ENCODE data around the gene TMEM94.
"Not testable (repeated sequence)": the region's sequence is repeated elsewhere in the genome, so short reads cannot be mapped to it uniquely, and the experiment has no call there.

The TMEM94 gene

DNA sequence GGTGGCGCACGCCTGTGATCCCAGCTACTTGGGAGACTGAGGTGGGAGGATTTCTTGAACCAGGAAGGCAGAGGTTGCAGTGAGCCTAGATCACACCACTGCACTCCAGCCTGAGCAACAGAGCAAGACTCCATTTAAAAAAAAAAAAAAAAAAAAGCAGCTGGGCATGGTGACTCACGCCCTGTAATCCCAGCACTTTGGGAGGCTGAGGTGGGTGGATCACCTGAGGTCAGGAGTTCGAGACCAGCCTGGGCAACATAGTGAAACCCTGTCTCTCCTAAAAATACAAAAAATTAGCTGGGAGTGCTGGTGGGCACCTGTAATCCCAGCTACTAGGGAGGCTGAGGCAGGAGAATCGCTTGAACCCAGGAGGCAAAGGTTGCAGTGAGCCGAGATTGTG lies 10.5 kb upstream of the TMEM94 start:
- DNase-seq (ENCODE audit: low spot score), result not testable (repeated sequence)

GRCh38 chr17:75447951-75448856 lies 8.2 kb upstream of the TMEM94 start:
- no peak for DNase-seq (ENCODE audit: low spot score)

DNA sequence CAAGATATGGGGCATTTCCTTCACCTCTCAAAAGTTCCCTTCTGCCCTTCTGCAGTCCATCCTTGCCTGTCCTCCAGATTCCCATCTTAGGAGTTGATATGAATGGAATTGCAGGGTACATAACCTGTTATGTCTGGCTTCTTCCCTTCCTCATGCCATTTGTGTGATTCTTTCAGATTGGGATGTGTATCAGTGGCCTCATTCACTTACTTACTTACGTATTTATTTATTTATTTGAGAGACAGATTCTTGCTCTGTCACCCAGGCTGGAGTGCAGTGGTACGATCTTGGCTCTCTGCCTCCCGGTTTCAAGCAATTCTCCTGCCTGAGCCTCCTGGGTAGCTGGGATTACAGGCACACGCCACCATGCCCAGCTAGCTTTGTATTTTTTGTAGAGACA lies 6.2 kb upstream of the TMEM94 start:
- no peak for DNase-seq (ENCODE audit: low spot score)

DNA sequence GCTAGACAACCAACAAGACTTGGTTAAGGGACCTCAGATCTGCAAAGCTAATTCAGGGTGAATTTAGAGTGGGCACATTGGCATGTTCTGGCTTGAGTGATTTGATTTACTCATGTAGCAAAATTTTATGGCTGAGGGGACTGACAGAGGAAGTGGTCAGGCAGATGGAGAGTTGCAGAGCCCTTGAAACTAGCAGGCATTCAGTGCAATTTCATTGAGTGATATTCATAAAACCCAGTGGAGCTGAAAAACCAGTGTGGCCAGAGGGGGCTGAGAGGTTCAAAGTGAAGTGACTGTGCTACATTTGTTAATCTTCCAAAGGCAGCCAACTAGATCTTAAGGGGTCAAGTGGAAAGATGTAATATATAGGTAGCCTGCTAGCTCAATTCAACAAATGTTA lies 2.2 kb upstream of the TMEM94 start:
- DNase-seq (ENCODE audit: low spot score), result no peak

DNA sequence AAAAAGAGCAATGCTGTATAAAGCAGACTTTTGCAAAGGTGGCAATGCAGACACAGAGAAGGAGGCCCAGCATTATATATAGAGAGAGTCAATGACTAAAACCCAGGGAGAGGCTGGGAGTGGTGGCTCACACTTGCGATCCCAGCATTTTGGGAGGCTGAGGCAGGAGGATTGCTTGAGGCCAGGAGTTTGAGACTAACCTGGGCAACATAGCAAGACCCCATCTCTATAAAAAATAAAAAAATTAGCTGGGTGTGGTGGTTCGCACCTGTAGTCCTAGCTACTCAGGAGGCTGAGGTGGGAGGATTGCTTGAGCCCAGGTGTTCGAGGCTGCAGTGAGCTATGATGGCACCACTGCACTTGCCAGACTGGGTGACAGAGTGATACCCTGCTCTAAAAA lies 1.8 kb upstream of the TMEM94 start:
- DNase-seq (ENCODE audit: low spot score), result not testable (repeated sequence)

GRCh38 chr17:75456039-75456416 lies 407 bp upstream of the TMEM94 start:
- DNase-seq (ENCODE audit: low spot score), result no peak

- DNase-seq (ENCODE audit: low spot score), result no peak
Measured at GRCh38 chr17:75457047-75457654, 716 bp downstream of the TMEM94 start.

DNA sequence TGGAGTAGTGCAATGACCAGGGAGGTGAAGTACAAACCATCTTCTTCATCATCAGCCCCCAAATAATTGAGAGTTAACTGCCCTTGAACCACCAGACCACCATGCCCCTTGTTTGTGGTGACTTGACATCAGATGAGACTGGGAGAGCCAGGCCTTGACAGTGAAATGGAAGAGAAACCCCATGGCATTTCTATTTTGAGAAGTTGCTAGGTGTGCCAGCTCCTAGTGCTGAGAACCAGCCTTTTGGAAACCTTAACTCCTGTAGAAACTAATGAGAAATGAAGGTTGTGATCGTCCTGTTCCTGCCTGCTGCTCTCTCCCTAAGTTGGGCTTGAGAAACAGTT lies 2.8 kb downstream of the TMEM94 start:
- no peak for DNase-seq (ENCODE audit: low spot score)

DNA sequence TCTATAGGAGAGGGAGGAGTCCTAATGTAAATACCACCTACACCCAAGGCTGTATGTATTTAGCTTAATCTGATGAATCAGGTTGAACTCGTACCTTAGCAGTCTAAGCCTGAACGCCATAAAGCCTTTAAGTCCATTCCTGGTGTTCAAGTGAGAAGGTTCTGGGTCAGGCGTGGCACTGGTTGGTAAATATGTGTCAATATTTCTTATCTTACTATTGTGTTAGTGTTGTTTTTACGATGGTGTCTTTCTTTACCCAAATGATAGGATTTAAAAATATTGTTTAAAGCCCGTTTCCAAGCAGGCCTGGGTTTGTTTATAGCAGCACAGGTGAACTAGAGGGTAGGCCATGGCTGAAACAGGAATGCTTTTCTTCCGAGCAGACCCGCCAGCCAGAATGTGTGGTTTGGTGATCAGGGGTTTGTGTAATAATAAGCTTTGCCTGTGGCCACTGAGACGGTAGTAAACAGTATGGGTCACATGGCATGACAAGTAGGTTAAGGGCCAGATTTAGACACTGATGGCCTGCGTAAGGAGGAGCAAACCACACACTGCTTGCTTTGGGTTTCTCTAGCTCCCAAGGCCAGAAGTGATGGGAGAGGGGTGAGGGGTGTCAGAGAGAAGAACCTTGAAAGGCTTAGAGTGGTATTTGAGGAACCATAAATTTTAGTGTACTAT lies 3.3 kb downstream of the TMEM94 start:
- DNase-seq (ENCODE audit: low spot score), result no peak

DNA sequence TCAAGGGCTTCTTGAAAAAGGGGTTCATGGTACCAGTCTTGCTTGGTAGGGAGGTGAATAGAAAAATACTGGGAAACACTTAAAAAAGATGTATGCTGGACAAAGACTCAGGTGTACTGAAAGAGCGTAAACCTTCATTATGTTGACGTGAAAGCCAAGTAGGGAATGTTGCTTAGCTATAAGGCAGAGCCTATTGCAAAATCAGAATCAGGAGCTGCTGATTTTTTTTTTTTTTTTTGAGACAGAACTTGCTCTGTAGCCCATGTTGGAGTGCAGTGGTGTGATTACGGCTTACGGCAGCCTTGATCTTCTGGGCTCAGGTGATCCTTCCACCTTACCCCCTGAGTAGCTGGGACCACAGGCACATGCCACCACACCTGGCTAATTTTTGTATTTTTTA lies 3.9 kb downstream of the TMEM94 start:
- no peak for DNase-seq (ENCODE audit: low spot score)

DNA sequence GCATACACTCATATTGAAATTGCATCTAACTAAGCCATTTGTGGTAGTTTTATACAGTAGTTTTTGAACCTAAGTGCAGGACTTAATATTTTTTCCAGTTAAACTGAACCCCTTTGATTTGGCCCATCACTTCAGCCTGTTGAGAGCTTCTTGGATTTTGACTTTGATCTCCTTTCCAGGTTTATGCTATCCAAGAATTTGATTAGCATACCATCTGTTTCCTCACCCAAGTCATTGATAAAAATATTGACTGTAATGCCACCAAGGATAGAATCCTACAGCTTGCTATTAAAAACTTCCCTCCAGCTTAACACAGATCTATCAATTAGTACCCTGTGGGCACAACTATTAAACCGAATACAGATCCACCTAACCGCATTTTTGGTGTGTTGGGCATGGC lies 7.2 kb downstream of the TMEM94 start:
- no peak for DNase-seq (ENCODE audit: low spot score)

DNA sequence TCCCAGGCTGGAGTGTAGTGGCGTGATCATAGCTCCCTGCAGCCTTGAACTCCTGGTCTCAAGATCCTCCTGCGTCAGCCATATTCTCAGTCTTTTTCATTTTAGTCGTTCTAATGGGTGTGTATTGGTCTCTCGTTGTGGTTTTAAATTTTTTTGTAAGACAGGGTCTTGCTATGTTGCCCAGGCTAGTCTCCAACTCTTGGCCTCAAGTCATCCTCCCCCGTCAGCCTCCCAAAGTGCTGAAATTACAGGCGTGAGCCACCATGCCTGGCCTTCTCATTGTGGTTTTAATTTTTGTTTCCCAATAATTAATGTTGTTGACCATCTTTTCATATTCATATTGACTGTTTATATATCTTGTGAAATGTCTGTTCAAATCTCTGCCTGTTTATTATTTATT lies 8.6 kb downstream of the TMEM94 start:
- no peak for DNase-seq (ENCODE audit: low spot score)

DNA sequence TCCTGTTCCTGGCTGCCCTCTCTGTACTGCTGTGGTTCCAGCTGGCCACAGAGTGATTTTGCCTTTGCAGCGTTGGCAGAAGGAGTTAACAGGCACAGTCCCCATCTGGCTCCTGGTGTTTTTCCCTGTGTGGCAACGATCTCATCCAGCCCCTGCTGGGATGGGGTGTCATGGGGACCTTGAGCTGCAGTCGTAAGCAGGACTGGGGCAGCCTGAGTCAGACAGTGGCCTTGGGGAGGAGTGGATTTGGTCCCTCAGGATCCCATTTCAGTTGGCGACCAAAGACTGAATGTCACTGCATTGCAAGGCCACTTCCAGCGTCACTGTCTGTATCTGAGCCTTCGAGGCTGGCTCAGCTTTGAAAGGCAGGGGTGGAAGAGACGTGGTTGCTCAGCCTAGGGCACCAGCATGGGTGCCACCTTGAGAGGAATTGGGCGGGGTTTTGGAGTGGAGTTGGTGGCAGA lies 11.9 kb downstream of the TMEM94 start:
- DNase-seq (ENCODE audit: low spot score), result no peak

GRCh38 chr17:75468779-75469373 lies 12.4 kb downstream of the TMEM94 start:
- DNase-seq (ENCODE audit: low spot score), result no peak

- no peak for DNase-seq (ENCODE audit: low spot score)
Measured at GRCh38 chr17:75471207-75471606, 14.8 kb downstream of the TMEM94 start.

- DNase-seq (ENCODE audit: low spot score), result no peak
Measured at GRCh38 chr17:75472119-75472518, 15.7 kb downstream of the TMEM94 start.

GRCh38 chr17:75473246-75473645 lies 16.8 kb downstream of the TMEM94 start:
- DNase-seq (ENCODE audit: low spot score), result no peak

DNA sequence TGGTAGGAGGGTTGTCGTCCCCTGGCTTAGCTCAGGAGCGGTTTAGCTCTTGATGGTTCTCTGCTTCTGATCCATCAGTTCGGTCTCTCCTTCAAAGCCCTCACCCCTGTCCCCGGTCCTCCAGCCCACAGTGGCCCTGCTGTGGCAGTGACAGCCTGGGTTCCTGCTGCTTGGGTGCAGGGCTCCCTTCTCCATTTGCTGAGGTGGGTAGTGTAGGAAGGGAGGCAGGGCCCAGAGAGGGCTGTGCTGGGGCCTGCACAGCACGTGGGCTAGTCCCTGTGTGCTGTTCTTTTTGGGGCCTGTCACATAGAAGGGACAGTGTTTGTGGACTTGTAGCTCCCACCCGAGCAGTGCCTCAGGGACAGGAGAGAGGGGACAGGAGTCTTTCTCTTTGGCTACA lies 18.3 kb downstream of the TMEM94 start:
- DNase-seq (ENCODE audit: low spot score), result no peak

- DNase-seq (ENCODE audit: low spot score), result no peak
Measured at GRCh38 chr17:75475144-75475835, 18.9 kb downstream of the TMEM94 start.

GRCh38 chr17:75475851-75476250 lies 19.4 kb downstream of the TMEM94 start:
- DNase-seq (ENCODE audit: low spot score), result no peak

- DNase-seq (ENCODE audit: low spot score), result no peak
Measured at GRCh38 chr17:75476271-75476671, 19.8 kb downstream of the TMEM94 start.

All from CD4-positive, alpha-beta T cell treated with Interleukin-15 for 4 hours (primary cell).